HL-60 (cell line): Measurements from ENCODE around the gene CPSF4.

ENCODE experiments used
- DNase-seq, 2 experiments: peaks; one replicate each; pipeline ENCODE4 v3.0.0-alpha.2; 2010 to 2020; ENCODE audit warnings: low read depth in 1 of 2, low spot score in 1 of 2
- H3K27ac ChIP-seq: fragments of 250-450 bp; sonication (Bioruptor Pico); replicated peaks from 2 replicates; pipeline ENCODE4 v1.5.1; 2020; ENCODE audit warnings: mild to moderate bottlenecking, moderate library complexity
- H3K27me3 ChIP-seq: fragments of 250-450 bp; sonication (Bioruptor Pico); 2 replicates; pipeline ENCODE4 v1.5.1; 2021; ENCODE audit warnings: mild to moderate bottlenecking, moderate library complexity; ENCODE audit not compliant: insufficient read depth, poor library complexity, severe bottlenecking
- H3K4me3 ChIP-seq: replicated peaks from 2 replicates; pipeline ENCODE4 v1.5.1; 2011; ENCODE audit warnings: mild to moderate bottlenecking, control low read depth, low read length; ENCODE audit not compliant: insufficient read depth
- GABPA ChIP-seq: IDR thresholded peaks from 2 replicates; pipeline ENCODE4 v1.6.1; 2012; ENCODE audit warnings: low read depth
- POLR2AphosphoS5 ChIP-seq: IDR thresholded peaks from 2 replicates; pipeline ENCODE4 v1.6.1; 2012; ENCODE audit warnings: low read depth
- SPI1 ChIP-seq: IDR thresholded peaks from 2 replicates; pipeline ENCODE4 v1.6.1; 2012; ENCODE audit warnings: low read depth, mild to moderate bottlenecking, borderline replicate concordance
- TF ChIP-seq, protein P1 (sequence below): IDR thresholded peaks from 2 replicates; pipeline ENCODE4 v1.6.1; 2012; ENCODE audit warnings: low read depth; ENCODE audit not compliant: insufficient replicate concordance
- TF ChIP-seq, protein P2 (sequence below): IDR thresholded peaks from one replicate; pipeline ENCODE4 v1.5.1; 2011; ENCODE audit warnings: low read length, control low read depth, inconsistent platforms; ENCODE audit not compliant: insufficient read depth

The CPSF4 gene

DNA sequence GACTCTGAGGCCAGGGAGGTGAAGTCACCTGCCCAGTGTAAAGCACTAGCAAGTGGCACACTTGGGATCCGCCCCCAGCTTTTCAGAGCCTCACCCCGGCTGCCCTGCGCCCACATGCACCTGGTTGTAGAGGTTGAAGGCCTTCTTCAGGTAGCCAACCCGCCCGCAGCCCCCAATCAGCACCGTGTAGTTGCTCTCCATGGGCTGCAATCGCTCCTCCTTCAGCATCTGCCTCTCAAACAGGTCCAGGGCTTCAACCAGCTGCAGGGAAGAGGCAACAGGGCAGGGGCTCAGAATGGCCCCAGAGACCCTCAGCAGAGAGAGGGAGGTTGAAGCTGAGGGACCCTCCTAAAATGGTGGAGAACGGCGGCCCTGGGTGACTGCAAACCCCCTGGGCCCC, 5.6 kb upstream of the CPSF4 start:
- Histone ChIP-seq H3K27me3 (no peaks in the 10 kb centered on the region), H3K4me3 (no peak overlapping the region), H3K27ac (no peak overlapping the region)
- no peak for DNase-seq
- TF ChIP-seq, protein P1, sequence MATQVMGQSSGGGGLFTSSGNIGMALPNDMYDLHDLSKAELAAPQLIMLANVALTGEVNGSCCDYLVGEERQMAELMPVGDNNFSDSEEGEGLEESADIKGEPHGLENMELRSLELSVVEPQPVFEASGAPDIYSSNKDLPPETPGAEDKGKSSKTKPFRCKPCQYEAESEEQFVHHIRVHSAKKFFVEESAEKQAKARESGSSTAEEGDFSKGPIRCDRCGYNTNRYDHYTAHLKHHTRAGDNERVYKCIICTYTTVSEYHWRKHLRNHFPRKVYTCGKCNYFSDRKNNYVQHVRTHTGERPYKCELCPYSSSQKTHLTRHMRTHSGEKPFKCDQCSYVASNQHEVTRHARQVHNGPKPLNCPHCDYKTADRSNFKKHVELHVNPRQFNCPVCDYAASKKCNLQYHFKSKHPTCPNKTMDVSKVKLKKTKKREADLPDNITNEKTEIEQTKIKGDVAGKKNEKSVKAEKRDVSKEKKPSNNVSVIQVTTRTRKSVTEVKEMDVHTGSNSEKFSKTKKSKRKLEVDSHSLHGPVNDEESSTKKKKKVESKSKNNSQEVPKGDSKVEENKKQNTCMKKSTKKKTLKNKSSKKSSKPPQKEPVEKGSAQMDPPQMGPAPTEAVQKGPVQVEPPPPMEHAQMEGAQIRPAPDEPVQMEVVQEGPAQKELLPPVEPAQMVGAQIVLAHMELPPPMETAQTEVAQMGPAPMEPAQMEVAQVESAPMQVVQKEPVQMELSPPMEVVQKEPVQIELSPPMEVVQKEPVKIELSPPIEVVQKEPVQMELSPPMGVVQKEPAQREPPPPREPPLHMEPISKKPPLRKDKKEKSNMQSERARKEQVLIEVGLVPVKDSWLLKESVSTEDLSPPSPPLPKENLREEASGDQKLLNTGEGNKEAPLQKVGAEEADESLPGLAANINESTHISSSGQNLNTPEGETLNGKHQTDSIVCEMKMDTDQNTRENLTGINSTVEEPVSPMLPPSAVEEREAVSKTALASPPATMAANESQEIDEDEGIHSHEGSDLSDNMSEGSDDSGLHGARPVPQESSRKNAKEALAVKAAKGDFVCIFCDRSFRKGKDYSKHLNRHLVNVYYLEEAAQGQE, result no peak
- TF ChIP-seq GABPA, result no peak
- no peak for TF ChIP-seq POLR2AphosphoS5
- TF ChIP-seq SPI1, result no peak
- TF ChIP-seq, protein P2, sequence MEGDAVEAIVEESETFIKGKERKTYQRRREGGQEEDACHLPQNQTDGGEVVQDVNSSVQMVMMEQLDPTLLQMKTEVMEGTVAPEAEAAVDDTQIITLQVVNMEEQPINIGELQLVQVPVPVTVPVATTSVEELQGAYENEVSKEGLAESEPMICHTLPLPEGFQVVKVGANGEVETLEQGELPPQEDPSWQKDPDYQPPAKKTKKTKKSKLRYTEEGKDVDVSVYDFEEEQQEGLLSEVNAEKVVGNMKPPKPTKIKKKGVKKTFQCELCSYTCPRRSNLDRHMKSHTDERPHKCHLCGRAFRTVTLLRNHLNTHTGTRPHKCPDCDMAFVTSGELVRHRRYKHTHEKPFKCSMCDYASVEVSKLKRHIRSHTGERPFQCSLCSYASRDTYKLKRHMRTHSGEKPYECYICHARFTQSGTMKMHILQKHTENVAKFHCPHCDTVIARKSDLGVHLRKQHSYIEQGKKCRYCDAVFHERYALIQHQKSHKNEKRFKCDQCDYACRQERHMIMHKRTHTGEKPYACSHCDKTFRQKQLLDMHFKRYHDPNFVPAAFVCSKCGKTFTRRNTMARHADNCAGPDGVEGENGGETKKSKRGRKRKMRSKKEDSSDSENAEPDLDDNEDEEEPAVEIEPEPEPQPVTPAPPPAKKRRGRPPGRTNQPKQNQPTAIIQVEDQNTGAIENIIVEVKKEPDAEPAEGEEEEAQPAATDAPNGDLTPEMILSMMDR, result no peak

DNA sequence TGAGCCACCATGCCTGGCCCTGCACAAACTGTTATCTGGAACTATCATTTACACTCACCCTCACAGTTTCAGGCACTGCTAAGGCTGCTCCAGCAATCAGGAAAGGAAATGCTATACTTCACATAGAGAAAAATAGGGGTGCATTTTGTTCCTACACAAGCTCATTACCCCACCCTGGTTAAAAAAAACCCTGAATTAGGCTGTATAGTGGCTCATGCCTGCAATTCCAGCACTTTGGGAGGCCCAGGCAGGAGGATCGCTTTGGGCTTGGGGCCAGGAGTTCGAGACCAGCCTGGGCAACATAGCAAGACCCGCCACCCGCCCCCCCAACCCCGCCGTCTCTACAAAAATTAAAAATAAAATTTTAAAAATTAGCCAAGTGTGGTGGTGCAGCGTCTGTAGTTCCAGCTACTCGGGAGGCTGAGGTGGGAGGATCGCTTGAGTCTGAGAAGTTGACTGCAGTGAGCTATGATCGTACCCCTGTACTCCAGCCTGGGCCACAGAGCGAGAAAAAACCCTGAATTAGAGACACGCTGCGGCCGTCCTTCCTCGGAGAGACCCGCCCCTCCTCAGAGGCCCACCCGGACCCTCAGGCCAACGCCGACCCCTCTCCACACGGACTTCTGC, 684 bp upstream of the CPSF4 start:
- Histone ChIP-seq H3K4me3 (peak overlapping the region; percentile 98), H3K27ac (peak overlapping the region; percentile 80), H3K27me3 (no peaks in the 10 kb centered on the region)
- TF ChIP-seq GABPA, result no peak
- DNase-seq, result peak in 1 of 2 experiments; percentile 10

DNA sequence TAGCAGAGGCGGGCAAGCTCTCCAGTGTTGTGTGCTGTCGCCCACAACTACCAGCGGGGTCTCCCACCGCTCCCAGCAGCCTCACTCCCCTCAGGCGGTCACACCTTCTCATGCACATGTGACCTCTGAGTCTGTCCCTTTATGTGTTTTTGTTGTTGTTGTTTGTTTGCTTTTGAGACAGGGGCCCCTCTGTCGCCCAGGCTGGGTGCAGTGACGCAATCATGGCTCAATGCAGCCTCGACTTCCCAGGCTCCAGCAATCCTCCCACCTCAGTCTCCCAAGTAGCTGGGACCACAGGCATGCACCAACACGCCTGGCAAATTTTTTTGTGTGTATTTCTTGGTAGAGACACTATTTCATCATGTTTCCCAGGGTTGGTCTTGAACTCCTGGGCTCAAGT, 1.5 kb downstream of the CPSF4 start:
- no peaks in the 10 kb centered on the region for H3K27me3 ChIP-seq
- no peak for DNase-seq
- TF ChIP-seq, protein P2, result no peak
- no peak for TF ChIP-seq SPI1
- TF ChIP-seq GABPA, result no peak
- TF ChIP-seq, protein P1, result no peak
- TF ChIP-seq POLR2AphosphoS5, result no peak
- H3K4me3 ChIP-seq, result peak overlapping the region; percentile 98
- no peak overlapping the region for H3K27ac ChIP-seq

DNA sequence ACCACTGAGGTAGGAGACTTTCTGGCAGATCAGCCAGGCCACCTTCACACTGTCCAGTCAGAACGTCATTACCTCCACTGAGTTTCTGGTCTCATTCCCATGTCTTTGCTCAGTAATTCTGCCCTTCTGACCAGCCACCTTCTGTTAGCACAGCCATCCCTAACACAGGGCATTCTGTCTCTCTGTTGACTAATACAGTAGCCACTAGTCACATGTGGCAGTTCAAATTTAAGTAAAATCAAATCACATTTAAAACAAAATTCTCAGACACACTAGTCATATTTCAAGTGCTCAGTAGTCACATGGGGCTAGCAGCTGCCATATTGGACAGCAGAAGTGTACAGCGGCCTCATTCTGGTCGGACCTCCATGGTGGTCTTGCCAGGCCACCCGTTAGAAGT, 7.4 kb downstream of the CPSF4 start:
- DNase-seq, result no peak
- no peak overlapping the region for H3K27ac ChIP-seq
- TF ChIP-seq GABPA (no peak), POLR2AphosphoS5 (no peak), SPI1 (no peak)
- TF ChIP-seq, protein P2, result no peak
- TF ChIP-seq, protein P1, result no peak
- H3K4me3 ChIP-seq, result no peak overlapping the region
- H3K27me3 ChIP-seq, result no peaks in the 10 kb centered on the region
